H1 (cell line): ENCODE data around the gene DLK1.

ENCODE experiments used
- BACH1 ChIP-seq: IDR thresholded peaks from 2 replicates; pipeline ENCODE4 v1.6.1; 2012; ENCODE audit warnings: low read length, improper control_type of control experiment
- FOSL1 ChIP-seq: IDR thresholded peaks from 2 replicates; pipeline ENCODE4 v1.6.1; 2011; ENCODE audit warnings: mild to moderate bottlenecking, low read depth, low read length, moderate library complexity; ENCODE audit not compliant: insufficient read depth
- KDM1A ChIP-seq: fragments of 200-600, 300-600 bp; sonication (generic); IDR thresholded peaks from 2 replicates; pipeline ENCODE4 v1.7.1; 2016; ENCODE audit warnings: mild to moderate bottlenecking, low read length, borderline replicate concordance
- POLR2A ChIP-seq, 2 experiments: IDR thresholded peaks; 1 replicate in 1 of 2; 2 replicates in 1 of 2; pipeline ENCODE4 v1.6.1; 2011; ENCODE audit warnings: low read depth in 2 of 2, low read length in 2 of 2, mild to moderate bottlenecking in 2 of 2; ENCODE audit errors: control extremely low read depth in 1 of 2
- POLR2AphosphoS5 ChIP-seq: IDR thresholded peaks from 2 replicates; pipeline ENCODE4 v1.6.1; 2011; ENCODE audit warnings: low read depth, low read length
- SIN3A ChIP-seq, 2 experiments: IDR thresholded peaks in 1 of 2; conservative IDR thresholded peaks in 1 of 2; 2 replicates each; pipeline ENCODE4 v1.6.1; 2011 to 2012; ENCODE audit warnings: low read length in 2 of 2, improper control_type of control experiment in 1 of 2, low read depth in 1 of 2, mild to moderate bottlenecking in 1 of 2
- TAF1 ChIP-seq: IDR thresholded peaks from 2 replicates; pipeline ENCODE4 v1.6.1; 2011; ENCODE audit warnings: mild to moderate bottlenecking, low read depth, low read length
- TF ChIP-seq, protein P1 (sequence below), 3 experiments: IDR thresholded peaks; 1 replicate in 2 of 3; 2 replicates in 1 of 3; pipeline versions ENCODE4 v1.5.1 to v1.6.1; 2011; ENCODE audit warnings: low read length in 3 of 3, mild to moderate bottlenecking in 3 of 3, inconsistent platforms in 2 of 3, low read depth in 1 of 3, moderate library complexity in 1 of 3; ENCODE audit not compliant: insufficient read depth in 1 of 3; ENCODE audit errors: control extremely low read depth in 1 of 3

- TF ChIP-seq SIN3A (conservative IDR thresholded peaks at IDR 0.05 in 1 of 2, IDR thresholded peaks at IDR 0.05 in 1 of 2; ENCODE audit: low read depth in 1 of 2, low read length in 2 of 2) (no peak), POLR2AphosphoS5 (no peak), POLR2A (IDR thresholded peaks at IDR 0.05; ENCODE audit: control extremely low read depth in 1 of 2, low read depth in 2 of 2, low read length in 2 of 2) (no peak), TAF1 (no peak), FOSL1 (no peak), BACH1 (no peak), KDM1A (no peak)
- TF ChIP-seq, protein P1, sequence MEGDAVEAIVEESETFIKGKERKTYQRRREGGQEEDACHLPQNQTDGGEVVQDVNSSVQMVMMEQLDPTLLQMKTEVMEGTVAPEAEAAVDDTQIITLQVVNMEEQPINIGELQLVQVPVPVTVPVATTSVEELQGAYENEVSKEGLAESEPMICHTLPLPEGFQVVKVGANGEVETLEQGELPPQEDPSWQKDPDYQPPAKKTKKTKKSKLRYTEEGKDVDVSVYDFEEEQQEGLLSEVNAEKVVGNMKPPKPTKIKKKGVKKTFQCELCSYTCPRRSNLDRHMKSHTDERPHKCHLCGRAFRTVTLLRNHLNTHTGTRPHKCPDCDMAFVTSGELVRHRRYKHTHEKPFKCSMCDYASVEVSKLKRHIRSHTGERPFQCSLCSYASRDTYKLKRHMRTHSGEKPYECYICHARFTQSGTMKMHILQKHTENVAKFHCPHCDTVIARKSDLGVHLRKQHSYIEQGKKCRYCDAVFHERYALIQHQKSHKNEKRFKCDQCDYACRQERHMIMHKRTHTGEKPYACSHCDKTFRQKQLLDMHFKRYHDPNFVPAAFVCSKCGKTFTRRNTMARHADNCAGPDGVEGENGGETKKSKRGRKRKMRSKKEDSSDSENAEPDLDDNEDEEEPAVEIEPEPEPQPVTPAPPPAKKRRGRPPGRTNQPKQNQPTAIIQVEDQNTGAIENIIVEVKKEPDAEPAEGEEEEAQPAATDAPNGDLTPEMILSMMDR (IDR thresholded peaks at IDR 0.05; ENCODE audit: control extremely low read depth in 1 of 3, insufficient read depth in 1 of 3, low read depth in 1 of 3, low read length in 3 of 3), result no peak
These were observed 3.4 kb upstream of the DLK1 start for GRCh38 chr14:100723135-100723829.
